HG02759 (cell line): ENCODE data around the gene SUV39H2.
"Not testable (repeated sequence)": the region's sequence is repeated elsewhere in the genome, so short reads cannot be mapped to it uniquely, and the experiment has no call there.

Experiments
- ATAC-seq: cut with Tn5 transposase; IDR thresholded peaks from one replicate; pipeline ENCODE4 v1.9.1; 2021; ENCODE audit warnings: mild to moderate bottlenecking, moderate library complexity; ENCODE audit not compliant: unreplicated experiment

The SUV39H2 gene

GRCh38 chr10:14926722-14927416, 48.2 kb downstream of the SUV39H2 start:
- ATAC-seq, result peak; percentile 94

- no peak for ATAC-seq
Observed at GRCh38 chr10:14930610-14931009, 51.9 kb downstream of the SUV39H2 start.

- ATAC-seq, result no peak
Observed at GRCh38 chr10:14936584-14936983, 57.9 kb downstream of the SUV39H2 start.

- not testable (repeated sequence) for ATAC-seq
Observed at GRCh38 chr10:14938971-14939370, 60.3 kb downstream of the SUV39H2 start.

- ATAC-seq, result peak; percentile 89
Observed at GRCh38 chr10:14942147-14942949, 63.7 kb downstream of the SUV39H2 start.

GRCh38 chr10:14942950-14943338, 64.3 kb downstream of the SUV39H2 start:
- not testable (repeated sequence) for ATAC-seq

- no peak for ATAC-seq
Observed at GRCh38 chr10:14945108-14945507, 66.4 kb downstream of the SUV39H2 start.

GRCh38 chr10:14947268-14947667, 68.6 kb downstream of the SUV39H2 start:
- no peak for ATAC-seq

- ATAC-seq, result no peak
Observed at GRCh38 chr10:14949291-14949690, 70.6 kb downstream of the SUV39H2 start.

GRCh38 chr10:14952851-14953423, 74.3 kb downstream of the SUV39H2 start:
- ATAC-seq, result no peak

GRCh38 chr10:14953424-14954000, 74.8 kb downstream of the SUV39H2 start:
- ATAC-seq, result peak; percentile 40
